ENCODE results near the gene MSRB3. TPM values are rescaled to one million over a fixed set of nuclear protein-coding genes. Genes with fewer than 3 reads are reported as not detected.

MSRB3 gene
- total RNA-seq, 4 donors from 2014 or later = 21.7 to 56.9 (median 26.4) TPM

DNA sequence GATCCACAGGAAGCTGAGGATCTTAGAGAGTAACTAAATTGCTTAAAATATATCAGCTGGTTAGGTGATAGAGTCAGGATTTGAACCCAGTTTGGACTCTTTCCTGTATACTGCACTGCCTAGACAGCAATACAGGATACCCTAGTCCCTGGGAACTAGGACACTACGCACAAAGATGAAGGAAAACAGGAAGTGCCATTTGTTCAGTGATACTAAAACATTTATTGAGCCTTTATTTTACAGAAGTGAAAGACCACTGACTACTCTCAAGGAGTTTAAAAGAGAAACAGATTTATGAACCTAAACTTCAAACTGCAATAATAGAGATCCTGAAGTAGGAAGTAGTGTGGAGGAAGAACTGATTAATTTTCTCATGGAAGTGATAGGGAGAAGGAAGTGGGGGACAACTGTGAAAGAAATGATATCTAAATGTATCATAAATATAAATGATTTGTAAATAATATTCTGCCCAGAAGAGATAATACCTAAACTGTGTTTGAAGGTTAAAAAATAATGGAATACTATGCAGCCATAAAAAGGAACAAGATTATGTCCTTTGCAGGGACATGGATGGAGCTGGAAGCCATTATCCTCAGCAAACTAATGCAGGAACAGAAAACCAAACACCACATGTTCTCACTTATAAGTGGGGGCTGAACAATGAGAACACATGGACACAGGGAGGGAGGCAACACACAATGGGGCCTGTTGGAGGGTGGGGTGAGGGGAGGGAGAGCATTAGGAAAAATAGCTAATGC is 18.2 kb downstream of the MSRB3 start:
- H3K27me3 ChIP-seq = no peaks in the 10 kb centered on the region
- H3K4me1 ChIP-seq = peaks cover 0 to 8% (median 0%) of the 10 kb centered on the region in 4 donors
- no peaks in the 10 kb centered on the region for H3K9me3 ChIP-seq
- WGBS, 2 donors (ENCODE audit: low coverage in 1 of 2) = 68 to 100% methylated on average over 1 of the region's 1 CpG
- no peak overlapping the region for H3K27ac ChIP-seq
- TF ChIP-seq POLR2AphosphoS5 (IDR thresholded peaks at IDR 0.05) = no peak
- TF ChIP-seq POLR2A (IDR thresholded peaks at IDR 0.05) = no peak
- TF ChIP-seq EP300 (IDR thresholded peaks at IDR 0.05; ENCODE audit: low read depth) = no peak
- no peak for TF ChIP-seq CTCF (IDR thresholded peaks at IDR 0.05)
- DNase-seq = no peak
- no peaks in the 10 kb centered on the region for H3K36me3 ChIP-seq
- in situ Hi-C loops (cut with MboI; ENCODE audit: low pct_ligation_motif_present in 1 of 4, low pct_unique_long_range_greater_than_20kb in 1 of 4, low sequenced_read_pairs in 3 of 4) (no loop called here), intact Hi-C loops (cut with DNase I; ENCODE audit: low total_unique reads) (no loop called here)
- H3K4me3 ChIP-seq = no peak overlapping the region

GRCh38 chr12:65300097-65300496 is 21.6 kb downstream of the MSRB3 start:
- intact Hi-C loops (cut with DNase I; ENCODE audit: low total_unique reads) = no loop called here
- in situ Hi-C loops (cut with MboI; ENCODE audit: low pct_ligation_motif_present in 1 of 4, low pct_unique_long_range_greater_than_20kb in 1 of 4, low sequenced_read_pairs in 3 of 4) = loop anchor here in 3 of 4 donors (10.0 to 25.0 kb wide), 2 partner anchors 787 to 805 kb away; no protein-coding TSS in a partner anchor
- TF ChIP-seq POLR2AphosphoS5 (IDR thresholded peaks at IDR 0.05) (no peak), CTCF (IDR thresholded peaks at IDR 0.05) (no peak), POLR2A (IDR thresholded peaks at IDR 0.05) (no peak), EP300 (IDR thresholded peaks at IDR 0.05; ENCODE audit: low read depth) (no peak)
- no peak for DNase-seq
- H3K36me3 ChIP-seq = no peaks in the 10 kb centered on the region
- H3K27me3 ChIP-seq = no peaks in the 10 kb centered on the region
- H3K4me3 ChIP-seq = no peak overlapping the region
- H3K4me1 ChIP-seq = peaks cover 0 to 8% (median 0%) of the 10 kb centered on the region in 4 donors
- no peak overlapping the region for H3K27ac ChIP-seq
- WGBS, 2 donors (ENCODE audit: low coverage in 1 of 2) = 47 to 48% methylated on average over 2 of the region's 2 CpGs
- H3K9me3 ChIP-seq = no peaks in the 10 kb centered on the region

DNA sequence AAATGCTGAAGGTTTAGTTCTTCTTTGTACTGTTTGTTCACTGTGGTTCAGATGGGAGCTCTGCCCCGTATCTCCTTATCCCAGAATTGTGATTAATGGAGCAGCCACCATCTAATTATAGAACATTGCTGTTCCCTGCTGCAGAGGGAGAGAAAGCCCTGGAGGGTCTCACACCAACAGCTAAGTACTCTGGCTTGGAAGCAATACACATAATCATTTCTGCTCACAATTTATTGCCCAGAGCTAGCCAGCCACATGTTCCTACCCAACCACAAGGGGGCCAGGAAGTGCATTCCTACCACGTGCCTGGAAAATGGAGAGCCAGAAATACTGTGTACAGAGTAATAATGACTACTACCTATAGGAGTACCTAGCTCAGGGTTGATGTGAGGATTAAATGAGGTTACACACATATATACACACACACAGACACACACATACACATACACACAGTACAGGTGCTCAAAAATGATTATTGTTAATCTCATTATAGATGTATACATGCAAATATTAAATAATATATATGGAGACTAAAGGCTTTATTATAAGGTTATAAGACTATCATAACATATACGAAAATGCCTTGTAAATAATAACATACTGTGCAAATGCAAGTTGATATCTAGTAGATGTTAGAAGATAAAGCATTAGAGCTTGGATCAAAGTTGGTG is 22.3 kb downstream of the MSRB3 start:
- Histone ChIP-seq H3K27ac (no peak overlapping the region), H3K36me3 (no peaks in the 10 kb centered on the region), H3K27me3 (no peaks in the 10 kb centered on the region), H3K9me3 (no peaks in the 10 kb centered on the region), H3K4me1 (peaks cover 0 to 8% (median 0%) of the 10 kb centered on the region in 4 donors), H3K4me3 (no peak overlapping the region)
- in situ Hi-C loops (cut with MboI; ENCODE audit: low pct_ligation_motif_present in 1 of 4, low pct_unique_long_range_greater_than_20kb in 1 of 4, low sequenced_read_pairs in 3 of 4) = loop anchor here in 3 of 4 donors (10.0 to 25.0 kb wide), 2 partner anchors 786 to 804 kb away; no protein-coding TSS in a partner anchor
- TF ChIP-seq CTCF (IDR thresholded peaks at IDR 0.05) = peak in 4 of 5 experiments; percentile 23 to 26 (median 24)
- no peak for TF ChIP-seq POLR2AphosphoS5 (IDR thresholded peaks at IDR 0.05)
- DNase-seq = no peak
- intact Hi-C loops (cut with DNase I; ENCODE audit: low total_unique reads) = no loop called here
- 46 to 47% methylated on average over 2 to 3 of the region's 3 CpGs for WGBS, 2 donors (ENCODE audit: low coverage in 1 of 2)

DNA sequence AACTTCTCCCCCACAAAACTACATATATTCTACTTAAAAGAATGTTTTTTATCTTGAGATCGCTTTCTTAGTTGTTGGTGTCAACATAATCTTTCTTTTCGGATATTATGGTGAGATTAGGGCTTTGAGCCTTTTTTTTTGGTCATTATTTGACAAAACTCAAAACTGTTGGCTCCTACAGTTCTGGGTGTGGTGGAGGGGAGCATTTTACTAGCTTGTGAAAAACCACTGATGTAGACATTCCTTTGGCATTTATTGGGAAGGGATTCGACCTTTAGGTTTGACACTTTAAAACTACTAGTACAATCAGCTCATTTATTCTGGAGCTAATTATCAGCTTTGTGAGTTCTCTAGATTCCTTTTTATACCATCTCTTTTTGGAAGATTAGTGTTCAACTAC is 24.4 kb downstream of the MSRB3 start:
- H3K9me3 ChIP-seq = no peaks in the 10 kb centered on the region
- in situ Hi-C loops (cut with MboI; ENCODE audit: low pct_ligation_motif_present in 1 of 4, low pct_unique_long_range_greater_than_20kb in 1 of 4, low sequenced_read_pairs in 3 of 4) = loop anchor here in 3 of 4 donors (10.0 to 25.0 kb wide), 2 partner anchors 784 to 802 kb away; no protein-coding TSS in a partner anchor
- WGBS, 2 donors (ENCODE audit: low coverage in 1 of 2) = 53 to 61% methylated on average over 3 of the region's 3 CpGs

More for the DNA sequence above, 24.4 kb downstream of the MSRB3 start:
- Histone ChIP-seq H3K27ac (no peak overlapping the region), H3K27me3 (no peaks in the 10 kb centered on the region), H3K36me3 (no peaks in the 10 kb centered on the region), H3K4me3 (no peak overlapping the region), H3K4me1 (peaks cover 1 to 15% (median 8%) of the 10 kb centered on the region in 4 donors)
- intact Hi-C loops (cut with DNase I; ENCODE audit: low total_unique reads) = no loop called here
- no peak for DNase-seq
- no peak for TF ChIP-seq POLR2A (IDR thresholded peaks at IDR 0.05)
- TF ChIP-seq EP300 (IDR thresholded peaks at IDR 0.05; ENCODE audit: low read depth) = no peak
- TF ChIP-seq POLR2AphosphoS5 (IDR thresholded peaks at IDR 0.05) = no peak
